ENCODE data around the gene TAF3.

DNA sequence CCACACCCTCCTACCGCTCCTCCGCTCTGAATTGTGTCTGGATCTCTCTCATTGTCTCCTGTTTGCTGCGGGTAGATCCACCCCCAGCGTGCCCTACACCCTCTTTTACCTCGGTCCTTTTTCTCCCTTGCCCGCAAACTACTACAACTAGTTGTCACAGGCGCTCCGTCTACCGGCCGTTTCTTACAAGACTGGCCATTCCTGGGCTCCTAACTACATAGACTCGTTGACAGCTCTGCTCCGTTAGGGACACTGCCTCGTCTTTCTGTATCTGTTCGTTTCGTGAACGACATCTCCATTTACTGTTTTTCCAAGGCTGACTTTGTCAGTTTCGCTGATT, 786 bp downstream of the TAF3 start:
- TF ChIP-seq, protein P1, sequence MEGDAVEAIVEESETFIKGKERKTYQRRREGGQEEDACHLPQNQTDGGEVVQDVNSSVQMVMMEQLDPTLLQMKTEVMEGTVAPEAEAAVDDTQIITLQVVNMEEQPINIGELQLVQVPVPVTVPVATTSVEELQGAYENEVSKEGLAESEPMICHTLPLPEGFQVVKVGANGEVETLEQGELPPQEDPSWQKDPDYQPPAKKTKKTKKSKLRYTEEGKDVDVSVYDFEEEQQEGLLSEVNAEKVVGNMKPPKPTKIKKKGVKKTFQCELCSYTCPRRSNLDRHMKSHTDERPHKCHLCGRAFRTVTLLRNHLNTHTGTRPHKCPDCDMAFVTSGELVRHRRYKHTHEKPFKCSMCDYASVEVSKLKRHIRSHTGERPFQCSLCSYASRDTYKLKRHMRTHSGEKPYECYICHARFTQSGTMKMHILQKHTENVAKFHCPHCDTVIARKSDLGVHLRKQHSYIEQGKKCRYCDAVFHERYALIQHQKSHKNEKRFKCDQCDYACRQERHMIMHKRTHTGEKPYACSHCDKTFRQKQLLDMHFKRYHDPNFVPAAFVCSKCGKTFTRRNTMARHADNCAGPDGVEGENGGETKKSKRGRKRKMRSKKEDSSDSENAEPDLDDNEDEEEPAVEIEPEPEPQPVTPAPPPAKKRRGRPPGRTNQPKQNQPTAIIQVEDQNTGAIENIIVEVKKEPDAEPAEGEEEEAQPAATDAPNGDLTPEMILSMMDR (optimal IDR thresholded peaks at IDR 0.05 in 1 of 3, IDR thresholded peaks at IDR 0.05 in 1 of 3, conservative IDR thresholded peaks at IDR 0.05 in 1 of 3; ENCODE audit: extremely low read depth in 1 of 3, insufficient read depth in 2 of 3, low read length in 3 of 3), result peak; percentile 20 to 41 (median 34)
- TF ChIP-seq EZH2 (IDR thresholded peaks at IDR 0.05; ENCODE audit: low read length), result no peak

Measured in keratinocyte (primary cell).